Testis (tissue), 3 donors: Measurements from ENCODE around the gene ALDH1L1. TPM values are rescaled to one million over a fixed set of nuclear protein-coding genes. Genes with fewer than 3 reads are reported as not detected.
A peak's percentile ranks its signal among the peaks of the same experiment; 100 is the strongest.

Experiments
- DNase-seq: peaks from one replicate; pipeline ENCODE4 v3.0.0-alpha.2; 2019
- H3K27ac ChIP-seq, 2 donors: fragments of 200-600 bp; sonication (generic); one replicate each; pipeline ENCODE4 v1.5.1; 2019
- H3K27me3 ChIP-seq: fragments of 200-600 bp; sonication (generic); one replicate; pipeline ENCODE4 v1.5.1; 2019
- H3K36me3 ChIP-seq: fragments of 200-600 bp; sonication (generic); one replicate; pipeline ENCODE4 v1.5.1; 2017; ENCODE audit warnings: low read depth; ENCODE audit errors: missing control alignments
- H3K4me1 ChIP-seq: fragments of 200-600 bp; sonication (generic); one replicate; pipeline ENCODE4 v1.5.1; 2019
- H3K4me3 ChIP-seq, 2 donors: fragments of 200-600 bp; sonication (generic); one replicate each; pipeline ENCODE4 v1.5.1; 2017 to 2019
- H3K9me3 ChIP-seq: fragments of 200-600 bp; sonication (generic); one replicate; pipeline ENCODE4 v1.5.1; 2017
- POLR2A ChIP-seq: fragments of 450-650 bp; IDR thresholded peaks from one replicate; pipeline ENCODE4 v1.6.1; 2017; ENCODE audit warnings: antibody characterized with exemption, mild to moderate bottlenecking, moderate library complexity
- WGBS, 2 donors: methylation state at CpG; one replicate each; pipeline ENCODE4 v1.1.5; 2018; 5-methylcytosine and 5-hydroxymethylcytosine counted together
- intact Hi-C: fragments of 100-400 bp; cut with DNase I; formaldehyde crosslinking; loops from one replicate; pipeline ENCODE4 v1.15.1; 2023; ENCODE audit warnings: low total_unique reads
- polyA plus RNA-seq: library from polyadenylated mRNA; stranded (reverse); fragments of 350-450 nt; fragmentation: Illumina TruSeq; extraction: RNeasy Lipid Tissue Mini Kit (QIAGEN cat#74804); gene quantifications from one replicate; pipeline ENCODE4 v1.2.3, GENCODE V29; 2014; ENCODE audit warnings: low read depth, low replicate concordance; ENCODE audit not compliant: insufficient read depth
- total RNA-seq, 2 donors: library from RNA; depleted of rRNA; stranded (reverse); fragments of >200 nt; gene quantifications; one replicate each; pipeline ENCODE4 v1.2.3, GENCODE V29; 2016
- TF ChIP-seq, protein P1 (sequence below), 3 experiments: fragments of 450-650 bp in 2 of 3; fragments of 200-600 bp in 1 of 3; sonication (generic) in 1 of 3; IDR thresholded peaks; one replicate each; pipeline ENCODE4 v1.5.1; 2016 to 2019; ENCODE audit warnings: antibody characterized with exemption in 3 of 3, mild to moderate bottlenecking in 2 of 3, moderate library complexity in 1 of 3

ALDH1L1 gene
- total and polyA plus RNA-seq, 3 donors from 2014 or later = 19.6 to 73.8 (median 67.5) TPM

DNA sequence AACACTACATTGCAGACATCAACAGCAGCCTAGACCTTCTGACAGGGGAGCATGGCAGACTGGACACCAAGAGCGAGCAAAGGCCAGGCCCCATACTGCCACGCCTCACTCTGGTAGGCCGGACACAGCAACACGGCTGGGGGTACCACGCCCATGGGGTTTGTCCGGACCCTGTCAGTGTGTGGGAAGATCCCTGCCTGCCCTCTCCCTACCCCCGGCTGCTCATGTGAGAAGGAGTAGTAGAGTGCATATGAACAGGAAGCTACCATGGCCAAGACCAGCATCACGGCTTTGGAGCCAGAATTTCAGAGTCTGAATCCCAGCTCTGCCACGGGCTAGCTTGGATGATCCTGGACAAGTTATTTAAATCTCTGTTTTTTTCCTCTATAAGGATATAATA, 27.9 kb downstream of the ALDH1L1 start:
- Histone ChIP-seq H3K27me3 (no peaks in the 10 kb centered on the region), H3K36me3 (no peaks in the 10 kb centered on the region), H3K9me3 (no peaks in the 10 kb centered on the region), H3K27ac (no peak overlapping the region), H3K4me1 (no peaks in the 10 kb centered on the region), H3K4me3 (no peak overlapping the region)
- no peak for TF ChIP-seq POLR2A
- TF ChIP-seq, protein P1, sequence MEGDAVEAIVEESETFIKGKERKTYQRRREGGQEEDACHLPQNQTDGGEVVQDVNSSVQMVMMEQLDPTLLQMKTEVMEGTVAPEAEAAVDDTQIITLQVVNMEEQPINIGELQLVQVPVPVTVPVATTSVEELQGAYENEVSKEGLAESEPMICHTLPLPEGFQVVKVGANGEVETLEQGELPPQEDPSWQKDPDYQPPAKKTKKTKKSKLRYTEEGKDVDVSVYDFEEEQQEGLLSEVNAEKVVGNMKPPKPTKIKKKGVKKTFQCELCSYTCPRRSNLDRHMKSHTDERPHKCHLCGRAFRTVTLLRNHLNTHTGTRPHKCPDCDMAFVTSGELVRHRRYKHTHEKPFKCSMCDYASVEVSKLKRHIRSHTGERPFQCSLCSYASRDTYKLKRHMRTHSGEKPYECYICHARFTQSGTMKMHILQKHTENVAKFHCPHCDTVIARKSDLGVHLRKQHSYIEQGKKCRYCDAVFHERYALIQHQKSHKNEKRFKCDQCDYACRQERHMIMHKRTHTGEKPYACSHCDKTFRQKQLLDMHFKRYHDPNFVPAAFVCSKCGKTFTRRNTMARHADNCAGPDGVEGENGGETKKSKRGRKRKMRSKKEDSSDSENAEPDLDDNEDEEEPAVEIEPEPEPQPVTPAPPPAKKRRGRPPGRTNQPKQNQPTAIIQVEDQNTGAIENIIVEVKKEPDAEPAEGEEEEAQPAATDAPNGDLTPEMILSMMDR (IDR thresholded peaks at IDR 0.05) = no peak
- no peak for DNase-seq
- intact Hi-C loops = no loop called here
- WGBS, 2 donors = 89 to 92% methylated on average over 6 to 9 of the region's 9 CpGs

DNA sequence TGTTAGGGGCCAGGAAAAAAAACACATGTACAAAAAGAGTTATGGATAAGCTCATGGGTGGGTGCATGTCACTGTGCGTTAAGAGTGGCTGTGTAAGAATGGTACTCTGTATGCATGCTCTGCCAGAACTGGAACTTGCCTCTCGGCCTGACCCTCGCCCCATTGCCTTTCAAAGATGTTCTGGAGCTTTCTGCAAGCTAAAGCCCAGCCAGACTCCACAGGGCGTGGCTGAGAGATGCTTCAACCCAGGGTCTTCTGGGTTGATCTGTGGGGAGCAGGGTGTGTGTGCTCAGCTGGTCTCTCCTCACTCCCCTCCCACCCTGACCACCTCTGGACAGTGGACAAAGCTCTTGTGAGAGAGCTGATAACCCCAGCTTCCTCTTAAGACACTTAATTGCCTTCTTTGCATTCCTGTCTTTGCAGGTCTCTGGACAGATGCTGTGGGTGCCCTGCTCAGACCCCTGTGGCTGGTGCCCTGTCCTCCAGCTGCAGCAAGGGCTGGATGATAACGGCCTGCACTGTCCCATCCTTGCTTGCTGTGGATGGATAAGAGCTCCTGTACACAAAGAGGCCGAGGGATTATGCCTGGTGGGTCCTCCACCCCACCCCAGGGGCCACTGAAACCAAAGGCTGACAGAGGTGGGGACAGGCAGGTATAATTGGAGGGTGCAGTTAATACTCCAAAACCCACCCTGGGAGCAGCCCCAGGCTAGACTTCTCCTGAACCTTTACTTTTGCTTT, 28.7 kb downstream of the ALDH1L1 start:
- Histone ChIP-seq H3K4me1 (no peaks in the 10 kb centered on the region), H3K27ac (no peak overlapping the region), H3K9me3 (no peaks in the 10 kb centered on the region), H3K4me3 (no peak overlapping the region), H3K36me3 (no peaks in the 10 kb centered on the region), H3K27me3 (no peaks in the 10 kb centered on the region)
- intact Hi-C loops = no loop called here
- 81 to 88% methylated on average over 6 of the region's 6 CpGs for WGBS, 2 donors
- no peak for TF ChIP-seq POLR2A
- TF ChIP-seq, protein P1 (IDR thresholded peaks at IDR 0.05) = no peak
- DNase-seq = no peak

DNA sequence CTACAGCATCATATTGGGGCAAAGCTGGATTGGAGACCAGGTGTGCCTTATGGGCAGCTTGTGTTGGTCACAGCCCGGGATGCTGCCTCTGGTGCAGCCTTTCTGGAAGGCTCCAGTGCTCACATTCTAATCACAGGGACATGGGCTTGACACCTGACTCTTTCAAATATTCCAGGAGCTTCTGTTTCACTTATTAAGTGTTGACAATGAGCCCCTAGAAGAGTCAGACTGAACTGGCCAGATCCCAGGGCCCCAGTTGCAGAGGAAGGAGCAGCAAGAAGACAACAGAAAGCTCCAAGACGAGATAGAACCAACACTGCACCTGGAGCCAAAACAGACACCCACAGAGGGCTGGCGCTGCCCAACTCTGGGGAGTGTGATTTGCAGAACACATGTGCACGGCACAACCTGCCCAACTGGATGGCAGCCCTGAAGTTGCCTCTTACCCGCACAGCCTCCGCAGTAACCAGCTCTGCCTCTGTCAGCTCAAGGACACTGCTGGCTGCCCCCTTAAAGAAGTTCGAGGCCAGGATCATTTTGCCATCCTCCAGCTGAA, 30.3 kb downstream of the ALDH1L1 start:
- Histone ChIP-seq H3K36me3 (no peaks in the 10 kb centered on the region), H3K4me1 (no peaks in the 10 kb centered on the region), H3K4me3 (no peak overlapping the region), H3K27me3 (no peaks in the 10 kb centered on the region), H3K27ac (no peak overlapping the region), H3K9me3 (no peaks in the 10 kb centered on the region)
- intact Hi-C loops = no loop called here
- DNase-seq = peak; percentile 10
- 79 to 84% methylated on average over 7 of the region's 7 CpGs for WGBS, 2 donors
- TF ChIP-seq POLR2A = no peak
- TF ChIP-seq, protein P1 (IDR thresholded peaks at IDR 0.05) = no peak

DNA sequence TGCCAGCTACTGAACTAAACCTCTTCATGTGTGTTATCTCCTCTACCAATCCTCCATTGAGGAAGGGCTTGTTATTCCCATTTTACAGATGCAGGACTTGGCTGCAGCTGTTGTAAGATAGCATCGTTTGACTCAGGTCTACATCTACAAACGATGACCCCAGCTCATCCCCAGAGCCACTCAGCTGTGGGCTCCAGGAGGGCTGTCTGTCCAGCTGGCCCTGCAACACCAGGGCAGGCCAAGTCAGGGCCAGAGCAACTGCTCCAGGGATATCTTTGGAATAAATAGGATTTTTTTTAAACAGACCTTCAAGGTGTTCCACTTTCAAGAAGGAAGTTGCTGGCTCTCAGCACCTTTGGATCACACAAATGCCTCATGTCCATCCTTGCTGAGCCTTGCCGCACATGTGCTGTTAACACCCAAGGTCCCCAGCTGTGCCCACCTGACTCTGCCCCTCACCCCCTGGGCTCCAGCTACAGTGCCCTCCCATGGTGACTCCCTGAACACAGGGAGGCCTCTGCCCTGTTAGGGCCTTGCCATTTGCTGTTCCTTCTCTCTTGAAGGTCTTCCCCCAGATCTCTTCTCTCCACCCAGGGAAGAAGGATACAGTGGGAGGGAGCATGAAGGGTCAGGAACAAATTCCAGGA, 31.0 kb downstream of the ALDH1L1 start:
- H3K4me3 ChIP-seq = no peak overlapping the region
- TF ChIP-seq, protein P1 (IDR thresholded peaks at IDR 0.05) = no peak
- no peak for TF ChIP-seq POLR2A
- no peaks in the 10 kb centered on the region for H3K9me3 ChIP-seq
- H3K4me1 ChIP-seq = no peaks in the 10 kb centered on the region
- H3K27me3 ChIP-seq = no peaks in the 10 kb centered on the region
- intact Hi-C loops = no loop called here
- H3K27ac ChIP-seq = no peak overlapping the region
- no peaks in the 10 kb centered on the region for H3K36me3 ChIP-seq
- 94 to 96% methylated on average over 3 of the region's 3 CpGs for WGBS, 2 donors
- no peak for DNase-seq
